OCI-LY1 (cell line): ENCODE results near the gene PTPRM.

ENCODE experiments used
- H2AFZ ChIP-seq: fragments of 200-600 bp; sonication (generic), shearing (Covaris generic); 2 replicates; pipeline ENCODE4 v1.6.0; 2014; ENCODE audit warnings: antibody characterized with exemption, mild to moderate bottlenecking, low read length
- H3F3A ChIP-seq: fragments of 200-600 bp; sonication (generic), shearing (Covaris generic); 2 replicates; pipeline ENCODE4 v1.6.0; 2014; ENCODE audit warnings: mild to moderate bottlenecking, antibody characterized with exemption, low read length, moderate library complexity; ENCODE audit not compliant: insufficient read depth
- H3K27ac ChIP-seq: fragments of 200-600 bp; sonication (generic); 2 replicates; pipeline ENCODE4 v1.5.1; 2014; ENCODE audit warnings: low read length, mixed run types, mild to moderate bottlenecking, low read depth; ENCODE audit not compliant: poor library complexity, severe bottlenecking
- H3K27me3 ChIP-seq: fragments of 200-600 bp; sonication (generic); 2 replicates; pipeline ENCODE4 v1.6.0; 2014; ENCODE audit warnings: antibody characterized with exemption, mild to moderate bottlenecking, low read length, moderate library complexity; ENCODE audit not compliant: insufficient read depth
- H3K36me3 ChIP-seq: fragments of 200-600 bp; sonication (generic); 2 replicates; pipeline ENCODE4 v1.6.1; 2014; ENCODE audit warnings: mild to moderate bottlenecking, antibody characterized with exemption, low read length, moderate library complexity, mixed read lengths; ENCODE audit not compliant: insufficient read depth
- H3K4me1 ChIP-seq: fragments of 200-600 bp; sonication (generic); 2 replicates; pipeline ENCODE4 v1.5.1; 2014; ENCODE audit warnings: mild to moderate bottlenecking, low read length, moderate library complexity; ENCODE audit not compliant: insufficient read depth, severe bottlenecking
- H3K4me2 ChIP-seq: fragments of 200-600 bp; sonication (generic), shearing (Covaris generic); 2 replicates; pipeline ENCODE4 v1.6.1; 2014; ENCODE audit warnings: low read length
- H3K4me3 ChIP-seq: fragments of 200-600 bp; sonication (generic); 2 replicates; pipeline ENCODE4 v1.5.1; 2014; ENCODE audit warnings: low read length, low read depth, mild to moderate bottlenecking, mixed read lengths; ENCODE audit not compliant: poor library complexity, severe bottlenecking
- H3K79me2 ChIP-seq: fragments of 200-600 bp; shearing (Covaris generic); 2 replicates; pipeline ENCODE4 v1.6.1; 2016; ENCODE audit warnings: mixed run types, low read length, mixed read lengths; ENCODE audit not compliant: insufficient read depth
- H3K9ac ChIP-seq: fragments of 200-600 bp; sonication (generic), shearing (Covaris generic); 2 replicates; pipeline ENCODE4 v1.6.1; 2014; ENCODE audit warnings: mild to moderate bottlenecking, low read length, mixed read lengths
- H3K9me2 ChIP-seq: fragments of 200-600 bp; sonication (generic), shearing (Covaris generic); 2 replicates; pipeline ENCODE4 v1.6.1; 2014; ENCODE audit warnings: low read depth, mild to moderate bottlenecking, low read length, mixed read lengths
- H3K9me3 ChIP-seq: fragments of 200-600 bp; shearing (Covaris generic); 2 replicates; pipeline ENCODE4 v1.6.1; 2014; ENCODE audit warnings: low read length, mixed read lengths
- H4K20me1 ChIP-seq: fragments of 200-600 bp; sonication (generic), shearing (Covaris generic); 2 replicates; pipeline ENCODE4 v1.6.0; 2016; ENCODE audit warnings: mild to moderate bottlenecking, low read length; ENCODE audit not compliant: insufficient read depth
- EZH2 ChIP-seq: fragments of 200-600 bp; sonication (generic), shearing (Covaris generic); IDR thresholded peaks from 2 replicates; pipeline ENCODE4 v1.8.0; 2017; ENCODE audit warnings: borderline replicate concordance, mixed run types, mild to moderate bottlenecking, antibody characterized with exemption, low read length, moderate library complexity, mixed read lengths
- TF ChIP-seq, protein P1 (sequence below): fragments of 200-600 bp; sonication (generic), shearing (Covaris generic); IDR thresholded peaks from 2 replicates; pipeline ENCODE4 v1.5.1; 2017; ENCODE audit warnings: mild to moderate bottlenecking, antibody characterized with exemption, low read length, moderate library complexity, mixed read lengths

PTPRM gene

GRCh38 chr18:7809455-7809854, 242.3 kb downstream of the PTPRM start:
- no peaks in the 10 kb centered on the region for H3K4me1 ChIP-seq
- H3K27ac ChIP-seq = no peak overlapping the region
- no peak overlapping the region for H3K4me2 ChIP-seq
- H3K9me3 ChIP-seq = 0 out of 2 replicates have a peak, but pooled peaks cover 2% of the 10 kb centered on the region
- no peak overlapping the region for H3K4me3 ChIP-seq
- H3K27me3 ChIP-seq = no peaks in the 10 kb centered on the region
- no peak overlapping the region for H2AFZ ChIP-seq
- H3K9me2 ChIP-seq = no peaks in the 10 kb centered on the region
- no peaks in the 10 kb centered on the region for H3F3A ChIP-seq
- no peak overlapping the region for H3K9ac ChIP-seq
- H4K20me1 ChIP-seq = no peaks in the 10 kb centered on the region
- H3K36me3 ChIP-seq = no peaks in the 10 kb centered on the region
- TF ChIP-seq, protein P1, sequence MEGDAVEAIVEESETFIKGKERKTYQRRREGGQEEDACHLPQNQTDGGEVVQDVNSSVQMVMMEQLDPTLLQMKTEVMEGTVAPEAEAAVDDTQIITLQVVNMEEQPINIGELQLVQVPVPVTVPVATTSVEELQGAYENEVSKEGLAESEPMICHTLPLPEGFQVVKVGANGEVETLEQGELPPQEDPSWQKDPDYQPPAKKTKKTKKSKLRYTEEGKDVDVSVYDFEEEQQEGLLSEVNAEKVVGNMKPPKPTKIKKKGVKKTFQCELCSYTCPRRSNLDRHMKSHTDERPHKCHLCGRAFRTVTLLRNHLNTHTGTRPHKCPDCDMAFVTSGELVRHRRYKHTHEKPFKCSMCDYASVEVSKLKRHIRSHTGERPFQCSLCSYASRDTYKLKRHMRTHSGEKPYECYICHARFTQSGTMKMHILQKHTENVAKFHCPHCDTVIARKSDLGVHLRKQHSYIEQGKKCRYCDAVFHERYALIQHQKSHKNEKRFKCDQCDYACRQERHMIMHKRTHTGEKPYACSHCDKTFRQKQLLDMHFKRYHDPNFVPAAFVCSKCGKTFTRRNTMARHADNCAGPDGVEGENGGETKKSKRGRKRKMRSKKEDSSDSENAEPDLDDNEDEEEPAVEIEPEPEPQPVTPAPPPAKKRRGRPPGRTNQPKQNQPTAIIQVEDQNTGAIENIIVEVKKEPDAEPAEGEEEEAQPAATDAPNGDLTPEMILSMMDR = no peak
- TF ChIP-seq EZH2 = no peak
- no peaks in the 10 kb centered on the region for H3K79me2 ChIP-seq

DNA sequence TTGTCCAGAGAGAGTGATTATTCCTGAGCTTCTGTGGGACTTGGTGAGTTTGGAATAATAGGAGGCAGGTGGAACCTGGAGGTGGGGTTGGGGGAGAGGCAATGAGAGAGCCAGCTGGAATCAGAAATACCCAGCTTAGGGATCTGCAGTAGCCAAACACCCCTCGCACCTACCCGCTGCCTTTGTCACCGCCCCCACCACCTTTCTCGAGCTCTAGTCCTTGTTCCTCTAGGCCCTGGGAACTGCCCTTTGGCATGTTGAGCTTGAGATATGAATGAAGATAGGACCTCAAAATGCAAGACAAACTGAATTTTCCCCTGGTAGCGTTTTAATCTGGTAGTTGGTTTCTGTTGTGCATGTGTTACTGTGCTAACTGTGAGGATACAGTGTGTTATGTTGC, 242.9 kb downstream of the PTPRM start:
- Histone ChIP-seq H3K4me3 (no peak overlapping the region), H3K36me3 (no peaks in the 10 kb centered on the region), H4K20me1 (no peaks in the 10 kb centered on the region), H2AFZ (no peak overlapping the region), H3K27ac (no peak overlapping the region), H3K4me1 (no peaks in the 10 kb centered on the region), H3K27me3 (no peaks in the 10 kb centered on the region), H3K79me2 (no peaks in the 10 kb centered on the region), H3K9me2 (no peaks in the 10 kb centered on the region), H3K9ac (no peak overlapping the region), H3F3A (no peaks in the 10 kb centered on the region), H3K9me3 (peaks cover 5% of the 10 kb centered on the region; the same call in 1 of the 2 replicates), H3K4me2 (no peak overlapping the region)
- TF ChIP-seq, protein P1 = no peak
- TF ChIP-seq EZH2 = no peak

DNA sequence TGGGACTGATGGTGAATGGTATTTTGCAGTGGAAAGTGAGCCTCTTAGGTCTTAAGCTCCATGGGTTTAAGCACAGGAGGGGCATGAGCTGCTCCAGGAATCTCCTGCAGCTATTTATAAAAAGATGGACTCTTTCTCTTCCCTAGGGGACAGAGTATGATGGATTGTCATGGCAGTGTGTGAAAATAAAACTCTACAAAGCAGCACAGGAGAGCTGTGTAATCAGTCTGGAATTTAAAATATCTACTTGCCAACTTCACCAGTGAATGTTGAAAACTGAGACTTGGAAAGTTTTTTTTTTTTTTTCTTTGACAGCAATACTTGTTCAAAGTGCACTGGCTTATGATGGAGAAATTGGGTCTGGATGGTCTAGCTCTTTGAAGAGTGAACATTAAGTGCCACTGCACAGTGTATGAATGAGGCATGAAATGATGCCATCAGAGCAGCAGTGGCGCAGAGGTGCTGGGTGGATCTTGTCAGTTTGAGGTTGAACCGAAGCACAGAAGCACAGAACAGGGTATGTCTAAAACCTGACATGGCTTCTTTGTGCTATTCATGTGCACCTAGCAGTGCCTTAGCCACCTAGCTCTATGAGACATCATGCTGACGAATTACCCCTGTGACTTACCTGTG, 245.4 kb downstream of the PTPRM start:
- Histone ChIP-seq H4K20me1 (no peaks in the 10 kb centered on the region), H2AFZ (no peak overlapping the region), H3K79me2 (no peaks in the 10 kb centered on the region), H3K4me3 (no peak overlapping the region), H3F3A (no peaks in the 10 kb centered on the region), H3K36me3 (no peaks in the 10 kb centered on the region), H3K9me2 (no peaks in the 10 kb centered on the region), H3K4me1 (no peaks in the 10 kb centered on the region), H3K9me3 (peaks cover 8% of the 10 kb centered on the region; the same call in 1 of the 2 replicates), H3K4me2 (no peak overlapping the region), H3K27me3 (no peaks in the 10 kb centered on the region), H3K27ac (no peak overlapping the region), H3K9ac (no peak overlapping the region)
- no peak for TF ChIP-seq EZH2
- TF ChIP-seq, protein P1 = no peak
